Left lung (tissue), 10 donors: ENCODE data around the gene ATP8A2. TPM values are rescaled to one million over a fixed set of nuclear protein-coding genes. Genes with fewer than 3 reads are reported as not detected.

Experiments used
- ATAC-seq: fragments of 200-7000 bp; cut with Tn5 transposase; one replicate; pipeline ENCODE4 v1.9.1; 2020; ENCODE audit warnings: moderate library complexity
- DNase-seq, 4 donors: peaks; one replicate each; pipeline ENCODE4 v3.0.0-alpha.2; 2013 to 2020
- H3K27ac ChIP-seq, 2 donors: fragments of 200-600 bp; sonication (generic) in 1 of 2; one replicate each; pipeline versions ENCODE4 v1.5.0 to v1.8.0; 2020 to 2021
- H3K27me3 ChIP-seq, 2 donors: fragments of 200-600 bp; sonication (generic) in 1 of 2; one replicate each; pipeline versions ENCODE4 v1.5.0 to v1.8.0; 2020 to 2021
- H3K36me3 ChIP-seq, 2 donors: fragments of 200-600 bp; sonication (generic) in 1 of 2; one replicate each; pipeline versions ENCODE4 v1.5.0 to v1.8.0; 2020 to 2021
- H3K4me1 ChIP-seq, 2 donors: fragments of 200-600 bp; one replicate each; pipeline ENCODE4 v1.8.0; 2021
- H3K4me3 ChIP-seq, 2 donors: fragments of 200-600 bp; sonication (generic) in 1 of 2; one replicate each; pipeline versions ENCODE4 v1.5.0 to v1.8.0; 2020 to 2021; ENCODE audit warnings: mild to moderate bottlenecking in 1 of 2
- H3K9me3 ChIP-seq, 2 donors: fragments of 200-600 bp; sonication (generic) in 1 of 2; one replicate each; pipeline versions ENCODE4 v1.5.0 to v1.8.0; 2020 to 2021
- CTCF ChIP-seq, 2 donors: fragments of 200-600 bp; sonication (generic) in 1 of 2; IDR thresholded peaks; one replicate each; pipeline versions ENCODE4 v1.5.0 to v1.8.0; 2021; ENCODE audit warnings: antibody characterized with exemption in 2 of 2
- intact Hi-C, 2 donors: fragments of 100-400 bp; cut with DNase I; formaldehyde crosslinking; loops; one replicate each; pipeline versions ENCODE4 v1.11.2 to v1.14.2; 2022
- polyA plus RNA-seq, 6 donors: library from polyadenylated mRNA; unstranded; fragments of 120-200 nt; gene quantifications; one replicate each; pipeline ENCODE4 v1.2.1, GENCODE V29; 2013; ENCODE audit not compliant: insufficient read length in 6 of 6
- total RNA-seq, 2 donors: library from RNA; stranded (reverse); fragmentation: NEBNext Ultra II Directional; extraction: Animal tissue kit (Norgen Biotek cat#: 25700); gene quantifications; one replicate each; pipeline ENCODE4 v1.2.1, GENCODE V29; 2021
- donor health status: DM: no; HTN: yes; CAD: no.
- donor health status: DM: no; HTN: no; CAD: no.

Gene ATP8A2
- total and polyA plus RNA-seq, 8 donors: 1.1 to 13.4 (median 9.6) TPM

GRCh38 chr13:25992076-25992475 is 620.3 kb downstream of the ATP8A2 start:
- Histone ChIP-seq H3K4me3 (no peak overlapping the region), H3K27ac (no peak overlapping the region), H3K4me1 (no peaks in the 10 kb centered on the region), H3K36me3 (no peaks in the 10 kb centered on the region), H3K9me3 (peaks cover 0 to 15% of the 10 kb centered on the region in 2 donors), H3K27me3 (no peaks in the 10 kb centered on the region)
- intact Hi-C loops: no loop called here
- no peak for ATAC-seq
- no peak for DNase-seq
- TF ChIP-seq CTCF (IDR thresholded peaks at IDR 0.05): no peak

GRCh38 chr13:26007261-26008125 is 635.7 kb downstream of the ATP8A2 start:
- no peak overlapping the region for H3K27ac ChIP-seq
- peaks cover 0 to 12% of the 10 kb centered on the region in 2 donors for H3K27me3 ChIP-seq
- no peak for TF ChIP-seq CTCF (IDR thresholded peaks at IDR 0.05)
- no peak for ATAC-seq
- H3K36me3 ChIP-seq: no peaks in the 10 kb centered on the region
- H3K4me1 ChIP-seq: peaks cover 0 to 4% of the 10 kb centered on the region in 2 donors
- intact Hi-C loops: no loop called here
- DNase-seq: no peak
- peaks cover 0 to 6% of the 10 kb centered on the region in 2 donors for H3K9me3 ChIP-seq
- H3K4me3 ChIP-seq: no peak overlapping the region

- TF ChIP-seq CTCF (IDR thresholded peaks at IDR 0.05): no peak
- DNase-seq (no peak), ATAC-seq (no peak)
- Histone ChIP-seq H3K36me3 (no peaks in the 10 kb centered on the region), H3K4me3 (no peak overlapping the region), H3K27me3 (peaks cover 0 to 17% of the 10 kb centered on the region in 2 donors), H3K9me3 (peaks cover 0 to 2% of the 10 kb centered on the region in 2 donors), H3K4me1 (peaks cover 0 to 4% of the 10 kb centered on the region in 2 donors), H3K27ac (no peak overlapping the region)
- intact Hi-C loops: no loop called here
Observed at GRCh38 chr13:26010487-26011207, 638.9 kb downstream of the ATP8A2 start.

- no peak for TF ChIP-seq CTCF (IDR thresholded peaks at IDR 0.05)
- intact Hi-C loops: no loop called here
Observed at GRCh38 chr13:26011208-26011573, 639.4 kb downstream of the ATP8A2 start.

More at GRCh38 chr13:26011208-26011573, 639.4 kb downstream of the ATP8A2 start:
- ATAC-seq (no peak), DNase-seq (no peak)
- H3K27ac ChIP-seq: no peak overlapping the region
- H3K27me3 ChIP-seq: peaks cover 0 to 17% of the 10 kb centered on the region in 2 donors
- no peak overlapping the region for H3K4me3 ChIP-seq
- no peaks in the 10 kb centered on the region for H3K36me3 ChIP-seq
- H3K9me3 ChIP-seq: peaks cover 0 to 2% of the 10 kb centered on the region in 2 donors
- H3K4me1 ChIP-seq: peaks cover 0 to 4% of the 10 kb centered on the region in 2 donors
